ENCODE data around the gene EYA2.
"Not testable (repeated sequence)": the region's sequence is repeated elsewhere in the genome, so short reads cannot be mapped to it uniquely, and the experiment has no call there.

The EYA2 gene

DNA sequence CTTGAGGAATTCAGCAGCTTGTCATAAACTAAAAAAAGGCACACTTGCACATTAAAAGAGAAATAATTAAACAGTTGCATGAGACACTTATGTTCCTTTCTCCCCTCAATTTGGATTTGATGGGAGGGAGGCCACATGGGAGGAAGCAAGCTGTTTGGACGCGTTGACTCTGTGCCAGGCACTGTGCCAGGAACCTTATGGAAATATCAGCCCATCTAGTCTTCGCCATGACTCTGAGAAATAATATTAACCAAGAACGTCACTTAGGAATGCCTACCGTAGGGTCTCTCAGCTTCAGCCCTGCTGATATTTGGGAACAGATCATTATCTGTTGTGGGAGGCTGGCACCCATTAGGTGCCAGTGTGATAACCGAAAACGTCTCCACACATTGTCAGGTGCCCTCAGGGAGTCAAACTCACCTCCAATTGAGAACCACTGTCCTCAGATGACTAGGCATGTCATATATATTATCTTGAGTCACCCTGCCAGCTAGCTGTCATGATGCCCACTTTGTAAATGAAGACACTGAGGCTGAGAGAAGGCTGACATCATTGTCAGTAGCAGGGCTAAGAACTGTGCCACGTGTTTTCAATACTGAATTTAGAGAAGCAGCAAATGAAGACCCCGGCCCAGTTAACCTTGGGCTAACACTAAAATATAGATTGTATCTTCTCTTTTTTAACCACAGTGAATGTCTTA is 36.1 kb downstream of the EYA2 start:
- DNase-seq (ENCODE audit: low spot score), result no peak

GRCh38 chr20:46931699-46932098 is 37.1 kb downstream of the EYA2 start:
- peak; percentile 86 for DNase-seq (ENCODE audit: low spot score)

- not testable (repeated sequence) for DNase-seq (ENCODE audit: low spot score)
These were observed 37.8 kb downstream of the EYA2 start for GRCh38 chr20:46932439-46932838.

- no peak for DNase-seq (ENCODE audit: low spot score)
These were observed 38.5 kb downstream of the EYA2 start for GRCh38 chr20:46933150-46933549.

GRCh38 chr20:46934746-46935287 is 40.2 kb downstream of the EYA2 start:
- no peak for DNase-seq (ENCODE audit: low spot score)

DNA sequence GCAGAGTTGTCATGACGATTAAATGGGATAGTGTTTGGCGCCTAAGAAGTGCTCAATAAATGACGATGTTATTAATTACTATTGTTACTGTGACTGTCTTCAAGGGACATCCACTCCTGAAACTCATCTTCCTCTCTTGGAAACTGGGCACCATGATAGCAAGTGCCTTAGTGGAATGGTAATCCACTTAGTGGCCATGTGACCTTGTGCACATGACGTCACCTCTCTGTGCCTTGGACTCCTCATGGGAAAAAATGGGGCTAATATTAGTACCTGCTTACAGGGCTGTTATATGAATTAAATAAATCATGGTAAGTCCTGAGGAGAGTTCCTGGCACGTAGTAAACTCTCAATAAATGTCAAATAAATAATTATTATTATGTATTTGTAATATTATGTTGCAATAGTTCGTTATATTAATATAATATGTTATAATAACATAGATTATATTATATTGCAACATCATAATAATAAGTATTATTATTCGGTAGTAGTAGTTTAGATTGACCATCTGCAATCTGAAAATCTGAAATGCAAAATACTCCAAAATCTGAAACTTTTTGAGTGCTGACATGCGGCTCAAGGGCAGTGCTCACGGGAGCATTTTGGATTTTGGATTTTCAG is 40.9 kb downstream of the EYA2 start:
- DNase-seq (ENCODE audit: low spot score), result no peak

GRCh38 chr20:46936415-46937156 is 41.9 kb downstream of the EYA2 start:
- no peak for DNase-seq (ENCODE audit: low spot score)

GRCh38 chr20:46937157-46937523 is 42.5 kb downstream of the EYA2 start:
- DNase-seq (ENCODE audit: low spot score), result no peak

DNA sequence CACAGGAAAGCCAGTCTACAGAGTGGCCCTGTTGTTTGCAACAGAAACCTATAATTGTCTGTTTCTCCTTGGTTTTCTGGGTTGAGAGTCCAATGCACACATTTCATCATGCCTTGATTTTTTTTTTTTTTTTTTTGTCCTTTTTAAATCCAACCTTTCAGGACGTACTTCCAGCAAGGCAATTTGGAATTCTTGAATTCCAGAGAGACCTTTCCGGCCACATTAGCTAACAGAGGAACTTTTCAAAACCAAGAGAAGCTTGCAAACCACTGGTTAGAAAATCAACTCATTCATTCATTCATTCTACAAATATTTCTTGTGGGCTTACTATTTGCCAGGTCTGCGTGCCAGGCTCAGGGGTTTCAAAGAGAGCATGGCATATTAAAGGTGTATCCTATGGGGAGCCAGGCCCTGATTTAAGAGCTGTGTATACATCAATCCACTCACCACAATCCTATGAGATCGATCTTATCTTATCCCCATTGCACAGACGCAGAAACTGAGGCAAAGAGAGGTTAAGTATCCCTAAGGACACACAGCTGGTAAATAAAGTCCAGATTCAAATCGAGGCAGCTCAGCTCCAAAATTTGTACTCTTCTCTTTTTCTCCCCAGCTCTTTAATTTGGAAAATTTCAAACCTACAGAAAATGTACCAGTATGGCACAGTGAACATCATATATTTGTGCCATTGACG is 43.0 kb downstream of the EYA2 start:
- no peak for DNase-seq (ENCODE audit: low spot score)

GRCh38 chr20:46938434-46938833 is 43.8 kb downstream of the EYA2 start:
- no peak for DNase-seq (ENCODE audit: low spot score)

- no peak for DNase-seq (ENCODE audit: low spot score)
These were observed 44.7 kb downstream of the EYA2 start for GRCh38 chr20:46939031-46939965.

GRCh38 chr20:46940616-46941015 is 46.0 kb downstream of the EYA2 start:
- no peak for DNase-seq (ENCODE audit: low spot score)

GRCh38 chr20:46941404-46941803 is 46.8 kb downstream of the EYA2 start:
- no peak for DNase-seq (ENCODE audit: low spot score)

DNA sequence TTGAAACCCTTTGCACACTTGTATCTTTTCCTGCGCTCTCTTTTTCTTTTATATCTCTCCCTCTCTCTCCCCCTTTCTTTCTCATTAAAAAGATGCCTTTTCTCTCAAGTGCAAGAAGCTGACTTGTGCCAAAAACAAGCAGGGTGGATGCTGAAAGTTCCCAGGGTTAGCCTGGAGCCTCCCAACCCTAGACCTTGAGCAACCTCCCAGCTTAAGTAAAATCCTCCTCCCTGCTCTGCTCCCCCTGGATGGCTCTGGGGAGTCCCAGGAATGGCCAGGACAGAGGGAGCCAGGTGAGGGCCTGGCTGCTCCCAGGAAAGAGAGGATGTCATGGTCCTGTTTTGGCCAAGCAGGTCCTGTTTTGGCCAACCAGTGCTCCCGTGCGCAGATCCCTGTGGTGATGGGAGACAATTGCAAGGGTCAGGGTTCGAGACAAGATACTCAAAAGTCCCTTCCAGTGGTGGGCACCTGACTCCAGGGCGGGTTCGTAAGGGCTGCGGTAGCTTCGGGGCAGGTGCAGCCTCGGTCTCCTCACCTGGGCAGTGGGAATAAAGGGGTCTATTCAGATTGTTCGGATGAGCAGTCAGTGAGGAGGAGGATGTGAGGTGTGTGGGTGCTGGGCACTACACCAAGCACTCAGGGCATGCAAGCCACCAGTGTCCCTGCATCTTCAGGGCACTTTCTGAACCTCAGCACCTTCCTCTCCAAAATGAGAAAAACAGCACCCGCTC is 49.4 kb downstream of the EYA2 start:
- DNase-seq (ENCODE audit: low spot score), result no peak

- no peak for DNase-seq (ENCODE audit: low spot score)
These were observed 50.8 kb downstream of the EYA2 start for GRCh38 chr20:46945465-46945864.

GRCh38 chr20:46946181-46946624 is 51.6 kb downstream of the EYA2 start:
- DNase-seq (ENCODE audit: low spot score), result no peak

DNA sequence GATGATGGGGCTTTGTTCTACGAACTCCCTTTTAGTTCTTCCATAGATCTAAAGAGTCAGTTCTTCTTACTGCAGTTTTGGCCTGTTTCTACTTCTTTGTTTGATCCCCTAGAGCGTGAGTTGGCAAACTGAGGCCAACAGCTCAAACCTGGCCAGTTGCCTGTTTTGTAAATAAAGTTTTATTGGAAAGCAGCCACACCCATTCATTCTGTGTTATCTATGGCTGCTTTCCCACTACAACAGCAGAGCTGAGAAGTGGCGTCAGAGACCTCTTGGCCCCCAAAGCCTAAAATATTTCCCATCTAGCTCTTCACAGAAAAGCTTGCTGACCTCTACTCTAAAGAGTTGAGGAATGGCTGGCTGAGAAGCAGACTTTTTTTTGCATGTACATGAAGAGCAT is 52.2 kb downstream of the EYA2 start:
- no peak for DNase-seq (ENCODE audit: low spot score)

- no peak for DNase-seq (ENCODE audit: low spot score)
These were observed 53.4 kb downstream of the EYA2 start for GRCh38 chr20:46948081-46948480.

DNA sequence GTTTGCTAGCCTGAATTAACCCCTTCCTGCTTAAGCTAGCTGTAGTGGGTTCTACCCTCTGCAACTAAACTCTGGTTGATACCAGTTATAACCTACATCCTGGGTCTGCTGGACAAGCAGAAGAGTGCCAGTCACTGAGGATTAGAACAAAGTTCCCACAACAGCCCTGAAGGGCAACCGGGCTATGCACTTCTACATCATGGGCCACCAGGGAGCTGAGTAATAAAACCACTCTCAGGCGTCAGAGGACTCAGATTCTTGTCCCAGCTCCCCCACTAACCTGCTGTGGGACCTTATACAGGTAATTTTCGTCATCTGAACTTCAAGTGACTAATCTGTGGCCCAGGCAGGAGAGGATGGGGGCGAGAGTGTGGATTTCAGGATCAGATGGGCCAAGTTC is 56.8 kb downstream of the EYA2 start:
- DNase-seq (ENCODE audit: low spot score), result no peak

GRCh38 chr20:46951840-46952497 is 57.3 kb downstream of the EYA2 start:
- peak; percentile 41 for DNase-seq (ENCODE audit: low spot score)

All from AG08395 (cell line).